Subcutaneous adipose tissue (tissue), 4 donors: Measurements from ENCODE around the gene HMGCS1. TPM values are rescaled to one million over a fixed set of nuclear protein-coding genes. Genes with fewer than 3 reads are reported as not detected.

Experiments
- total RNA-seq, 4 donors: library from RNA; depleted of rRNA; stranded (reverse); fragments of >200 nt; gene quantifications; one replicate each; pipeline ENCODE4 v1.1.0, GENCODE V29; 2016
- TF ChIP-seq, protein P1 (sequence below): fragments of 450-650 bp; IDR thresholded peaks from one replicate; pipeline ENCODE4 v1.5.1; 2016; ENCODE audit warnings: low read depth, mild to moderate bottlenecking, control low read depth, antibody characterized with exemption, moderate library complexity

The HMGCS1 gene
- total RNA-seq, 4 donors from 2014 or later: 22.9 to 36.7 (median 27.4) TPM

DNA sequence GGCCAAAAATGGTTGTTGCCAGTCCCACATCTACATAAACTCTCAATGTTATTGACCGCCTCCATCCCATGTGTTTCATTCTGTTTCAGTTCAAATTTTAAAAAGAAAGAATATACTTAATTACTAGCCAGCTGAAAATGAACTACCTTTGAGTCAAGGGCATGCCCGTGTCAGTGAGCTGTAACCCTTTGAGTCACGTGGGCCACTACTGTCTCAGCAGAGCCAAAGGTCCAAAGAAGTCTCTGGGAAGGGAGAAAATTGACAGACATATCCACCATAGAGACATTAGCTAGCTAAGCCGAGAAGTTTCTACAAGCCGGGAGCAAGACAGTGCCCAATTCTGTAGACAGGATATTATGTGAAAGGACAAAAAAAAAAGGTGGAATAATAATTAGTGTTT lies 61.5 kb downstream of the HMGCS1 start:
- TF ChIP-seq, protein P1, sequence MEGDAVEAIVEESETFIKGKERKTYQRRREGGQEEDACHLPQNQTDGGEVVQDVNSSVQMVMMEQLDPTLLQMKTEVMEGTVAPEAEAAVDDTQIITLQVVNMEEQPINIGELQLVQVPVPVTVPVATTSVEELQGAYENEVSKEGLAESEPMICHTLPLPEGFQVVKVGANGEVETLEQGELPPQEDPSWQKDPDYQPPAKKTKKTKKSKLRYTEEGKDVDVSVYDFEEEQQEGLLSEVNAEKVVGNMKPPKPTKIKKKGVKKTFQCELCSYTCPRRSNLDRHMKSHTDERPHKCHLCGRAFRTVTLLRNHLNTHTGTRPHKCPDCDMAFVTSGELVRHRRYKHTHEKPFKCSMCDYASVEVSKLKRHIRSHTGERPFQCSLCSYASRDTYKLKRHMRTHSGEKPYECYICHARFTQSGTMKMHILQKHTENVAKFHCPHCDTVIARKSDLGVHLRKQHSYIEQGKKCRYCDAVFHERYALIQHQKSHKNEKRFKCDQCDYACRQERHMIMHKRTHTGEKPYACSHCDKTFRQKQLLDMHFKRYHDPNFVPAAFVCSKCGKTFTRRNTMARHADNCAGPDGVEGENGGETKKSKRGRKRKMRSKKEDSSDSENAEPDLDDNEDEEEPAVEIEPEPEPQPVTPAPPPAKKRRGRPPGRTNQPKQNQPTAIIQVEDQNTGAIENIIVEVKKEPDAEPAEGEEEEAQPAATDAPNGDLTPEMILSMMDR: no peak

DNA sequence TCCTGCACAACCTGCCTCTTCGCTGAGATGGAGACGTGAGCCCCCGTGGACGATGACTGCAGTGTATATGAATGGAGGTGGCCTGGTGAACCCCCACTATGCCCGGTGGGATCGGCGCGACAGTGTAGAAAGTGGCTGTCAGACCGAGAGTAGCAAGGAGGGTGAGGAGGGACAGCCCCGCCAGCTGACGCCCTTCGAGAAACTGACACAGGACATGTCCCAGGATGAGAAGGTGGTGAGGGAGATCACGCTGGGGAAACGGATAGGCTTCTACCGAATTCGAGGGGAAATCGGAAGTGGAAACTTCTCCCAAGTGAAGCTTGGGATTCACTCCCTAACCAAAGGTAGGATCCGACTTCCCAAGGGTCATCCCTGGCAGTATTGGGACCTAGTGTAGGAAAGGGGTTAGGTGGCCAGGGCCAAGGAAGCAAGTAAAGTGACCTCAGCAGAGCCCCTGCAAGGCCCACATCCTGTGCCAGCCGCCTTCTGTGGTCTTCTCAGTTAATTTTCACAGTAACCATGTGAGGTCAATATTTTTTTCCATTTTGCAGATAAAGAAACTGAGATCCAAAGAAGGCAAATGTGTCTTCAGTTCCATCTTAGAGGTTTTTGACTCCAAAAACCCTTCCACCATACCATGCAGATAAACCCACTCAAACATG lies 67.4 kb downstream of the HMGCS1 start:
- TF ChIP-seq, protein P1: no peak

DNA sequence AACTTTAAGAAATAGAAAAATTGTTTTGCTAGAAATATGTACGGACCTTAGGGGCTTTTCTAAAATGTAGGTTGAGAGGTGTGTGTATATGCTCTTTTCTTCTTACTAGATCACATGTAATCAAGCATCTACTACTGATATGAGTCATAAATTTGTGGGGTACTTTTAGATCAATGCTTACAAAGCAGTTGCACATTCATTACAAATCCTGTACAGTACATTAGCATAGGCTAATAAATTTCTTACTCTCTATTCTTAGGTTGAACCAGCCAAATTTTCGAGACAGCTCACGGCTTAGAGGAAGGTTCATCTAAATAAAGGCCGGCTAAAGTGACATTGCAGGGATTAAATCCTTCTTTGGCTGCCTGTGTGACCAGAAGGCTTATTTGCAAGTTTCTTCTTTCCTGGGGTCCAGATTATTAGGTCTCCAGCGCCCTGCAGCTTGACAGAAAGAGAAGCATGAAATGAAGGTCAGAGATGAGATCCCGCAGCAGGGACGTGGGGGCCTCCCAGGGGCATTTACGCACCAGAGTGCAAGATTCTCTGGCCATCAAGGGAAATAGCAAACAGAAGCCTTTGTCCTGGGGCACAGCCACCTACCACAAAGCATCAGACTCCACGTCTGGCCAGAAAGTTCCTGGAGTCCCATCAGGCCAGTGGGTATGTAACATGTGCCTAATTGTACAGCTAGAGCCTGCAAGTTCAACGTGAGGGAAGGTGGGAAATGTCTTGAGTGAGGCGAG lies 68.2 kb downstream of the HMGCS1 start:
- TF ChIP-seq, protein P1: no peak

DNA sequence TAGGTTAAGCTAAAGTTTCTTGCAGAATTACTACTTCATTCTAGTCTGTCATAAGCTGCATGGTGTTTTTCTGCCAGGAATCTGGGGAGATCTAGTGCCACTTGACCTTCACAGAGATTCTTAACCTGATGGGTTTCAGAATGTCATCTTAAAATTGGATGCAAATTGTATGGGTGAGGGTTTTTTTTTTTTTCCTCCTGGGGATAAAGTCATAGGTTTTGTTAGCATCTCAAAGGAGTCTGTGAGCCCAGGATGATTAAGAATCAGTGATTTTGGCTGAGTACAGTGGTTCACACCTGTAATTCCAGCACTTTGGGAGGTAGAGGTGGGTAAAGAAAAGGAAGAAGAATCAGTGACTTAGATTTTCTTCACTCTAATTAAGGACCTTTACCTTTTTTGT lies 69.9 kb downstream of the HMGCS1 start:
- TF ChIP-seq, protein P1: no peak

DNA sequence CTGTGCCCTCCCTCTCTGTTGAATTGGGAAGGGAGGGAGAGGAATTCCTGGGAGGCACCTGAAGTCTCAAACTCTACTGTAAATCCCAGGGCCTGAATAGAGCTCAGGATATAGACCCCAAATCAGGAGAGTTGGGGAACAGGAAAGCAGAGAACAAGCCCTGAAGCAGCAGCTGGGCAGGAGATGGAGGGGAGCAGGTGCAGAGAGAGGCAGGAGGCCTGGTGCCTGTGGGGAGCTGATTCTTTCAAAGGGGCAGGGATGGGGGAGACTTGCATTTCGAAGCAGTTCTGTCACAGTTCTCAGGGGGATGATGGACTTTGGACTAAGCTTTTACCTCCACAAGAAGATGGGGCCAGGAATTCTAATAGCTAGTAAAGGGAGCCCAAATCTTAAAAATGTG lies 71.0 kb downstream of the HMGCS1 start:
- TF ChIP-seq, protein P1: no peak

Other genes with a start within 250 kb of the HMGCS1 start
- gene ZNF131, start 192.5 kb downstream of the HMGCS1 start, total RNA-seq: 10 to 100 TPM; 29.0 to 45.8 (median 32.6) TPM
- under 1 TPM in 2 of 4 donors, not detected in 2; 0.17 to 0.44 TPM for gene NIM1K, start 121.2 kb downstream of the HMGCS1 start, total RNA-seq
- 1 to 10 TPM; 1.2 to 3.7 (median 2.2) TPM for gene CCL28, start 99.0 kb upstream of the HMGCS1 start, total RNA-seq
- 10 to 100 TPM in 1 of 4 donors, 1 to 10 TPM in 3; 3.4 to 18.9 (median 7.2) TPM for gene TMEM267, start 170.5 kb upstream of the HMGCS1 start, total RNA-seq
- gene C5orf34, start 201.7 kb upstream of the HMGCS1 start, total RNA-seq: 1 to 10 TPM in 3 of 4 donors, not detected in 1; 2.4 to 3.9 (median 3.4) TPM
- 100 to 1,000 TPM; 109 to 166 (median 126) TPM for gene PAIP1, start 243.7 kb upstream of the HMGCS1 start, total RNA-seq